Right hindlimb (tissue), 1 donor: ENCODE measurements around the gene LRRK1.

Experiments used
- DNase-seq: peaks from one replicate; pipeline ENCODE4 v3.0.0-alpha.2; 2018

LRRK1 gene

GRCh38 chr15:101105059-101105891 lies 186.1 kb downstream of the LRRK1 start:
- no peak for DNase-seq

- DNase-seq: no peak
Measured at GRCh38 chr15:101107101-101107500, 187.9 kb downstream of the LRRK1 start.

- DNase-seq: no peak
Measured at GRCh38 chr15:101107625-101108460, 188.7 kb downstream of the LRRK1 start.

GRCh38 chr15:101108461-101108775 lies 189.3 kb downstream of the LRRK1 start:
- DNase-seq: no peak

- DNase-seq: no peak
Measured at GRCh38 chr15:101108791-101109190, 189.6 kb downstream of the LRRK1 start.

- DNase-seq: no peak
Measured at GRCh38 chr15:101110681-101111569, 191.8 kb downstream of the LRRK1 start.

- DNase-seq: no peak
Measured at GRCh38 chr15:101111570-101112262, 192.6 kb downstream of the LRRK1 start.

- no peak for DNase-seq
Measured at GRCh38 chr15:101112336-101113113, 193.4 kb downstream of the LRRK1 start.

GRCh38 chr15:101113114-101114005 lies 194.2 kb downstream of the LRRK1 start:
- DNase-seq: no peak

GRCh38 chr15:101114166-101114565 lies 195.0 kb downstream of the LRRK1 start:
- DNase-seq: no peak

- no peak for DNase-seq
Measured at GRCh38 chr15:101114610-101115009, 195.5 kb downstream of the LRRK1 start.

GRCh38 chr15:101115393-101115785 lies 196.2 kb downstream of the LRRK1 start:
- peak; percentile 83 for DNase-seq

- DNase-seq: peak; percentile 92
Measured at GRCh38 chr15:101115786-101116680, 196.9 kb downstream of the LRRK1 start.

- no peak for DNase-seq
Measured at GRCh38 chr15:101116681-101116976, 197.5 kb downstream of the LRRK1 start.

- DNase-seq: no peak
Measured at GRCh38 chr15:101118116-101118515, 199.0 kb downstream of the LRRK1 start.

- DNase-seq: no peak
Measured at GRCh38 chr15:101118615-101119014, 199.5 kb downstream of the LRRK1 start.

- no peak for DNase-seq
Measured at GRCh38 chr15:101119181-101119580, 200.0 kb downstream of the LRRK1 start.
